Kidney capillary endothelial cell (primary cell): ENCODE results near the gene GBP6.
A peak's percentile ranks its signal among the peaks of the same experiment; 100 is the strongest.
"Not testable (repeated sequence)": the region's sequence is repeated elsewhere in the genome, so short reads cannot be mapped to it uniquely, and the experiment has no call there.

Experiments
- DNase-seq: peaks from one replicate; pipeline ENCODE4 v3.0.0-alpha.2; 2018; ENCODE audit warnings: low spot score

The GBP6 gene

DNA sequence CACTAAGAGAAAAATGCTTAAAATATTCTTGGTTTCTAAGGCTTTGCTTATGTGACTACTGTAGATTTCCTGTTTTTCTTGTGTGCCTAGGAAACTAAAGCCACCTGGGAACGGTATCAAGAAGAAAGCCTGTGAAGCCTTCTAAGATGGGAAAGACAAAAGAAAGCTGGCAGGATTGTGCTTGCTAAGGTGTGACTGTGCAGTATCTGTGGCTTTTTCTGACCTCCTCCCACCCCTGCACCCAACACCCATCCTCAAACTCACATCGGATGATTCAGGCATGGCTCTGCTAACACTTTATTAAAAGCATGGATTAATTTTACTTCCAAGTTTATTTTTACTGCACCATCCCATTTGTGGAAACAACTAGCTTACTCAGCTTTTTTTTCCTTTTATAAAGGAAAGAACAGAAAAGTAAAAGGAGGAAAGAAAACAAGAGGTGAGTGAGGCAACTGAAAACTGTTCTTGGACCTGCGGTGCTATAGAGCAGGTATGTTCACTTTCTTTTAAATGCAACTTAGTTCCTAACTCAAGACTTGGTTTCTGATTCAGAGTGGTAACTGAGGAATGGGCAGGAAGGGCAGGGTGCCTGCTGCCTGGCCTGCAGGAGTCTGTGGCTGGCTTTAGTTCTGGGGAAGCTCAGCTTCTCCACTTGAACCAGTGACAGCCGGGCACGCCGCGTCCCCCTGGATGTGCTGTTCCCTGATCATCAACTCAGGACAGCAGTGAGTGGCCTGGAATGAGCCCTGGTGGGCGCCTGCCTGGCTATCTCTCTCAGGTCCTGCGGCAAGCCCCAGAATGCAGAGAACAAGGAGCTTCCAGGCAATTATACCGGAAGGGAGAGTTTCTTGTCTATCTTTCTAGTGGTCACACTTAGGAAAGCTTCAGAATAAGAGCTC lies at the start of gene GBP6:
TSS of gene GBP6 (plus strand) at position 422 of the 899 bp plus-strand sequence. CDS start 4,493 bp downstream, outside the sequence.
- no peak for DNase-seq

DNA sequence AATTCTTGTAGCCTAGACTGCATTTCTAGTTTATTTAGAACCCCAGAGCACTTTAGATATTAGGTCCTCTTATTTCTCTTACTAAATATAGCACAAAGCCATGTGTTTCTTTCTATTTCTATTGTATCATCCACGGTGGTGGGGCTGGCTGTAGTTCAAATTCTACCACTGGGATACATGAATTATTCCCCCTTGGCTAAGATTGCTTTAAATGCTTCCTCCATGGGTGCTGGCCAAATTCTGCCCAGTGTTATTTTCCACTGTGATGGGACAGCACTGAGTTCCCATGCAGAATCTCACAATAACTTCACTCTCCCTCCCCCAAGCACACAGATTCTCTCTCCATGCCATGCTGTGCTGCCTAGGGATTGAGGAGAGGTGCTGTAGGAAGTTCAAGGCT lies 41.5 kb upstream of the GBP6 start:
- DNase-seq = no peak

GRCh38 chr1:89331890-89332289 lies 32.0 kb upstream of the GBP6 start:
- no peak for DNase-seq

- no peak for DNase-seq
Observed at GRCh38 chr1:89332461-89332860, 31.4 kb upstream of the GBP6 start.

DNA sequence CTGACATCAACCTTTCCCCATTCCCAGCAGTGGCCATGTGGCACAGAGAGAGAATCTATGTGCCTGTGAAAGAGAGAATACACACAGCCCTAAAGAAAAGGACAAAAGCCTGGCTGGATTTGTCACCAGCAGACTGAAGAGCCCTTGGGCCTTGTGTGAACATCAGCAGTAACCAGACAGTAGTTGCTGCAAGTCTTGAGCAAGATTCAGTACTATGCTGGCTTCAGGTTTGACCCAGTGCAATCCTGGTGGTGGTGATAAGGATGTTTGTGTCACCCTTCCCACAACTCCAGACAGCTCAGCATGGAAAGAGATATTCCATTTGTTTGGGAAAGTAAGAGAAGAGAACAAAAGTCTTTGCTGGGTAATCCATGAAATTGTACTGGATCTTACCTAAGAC lies 28.4 kb upstream of the GBP6 start:
- DNase-seq = no peak

- DNase-seq = no peak
Observed at GRCh38 chr1:89337903-89338302, 26.0 kb upstream of the GBP6 start.

DNA sequence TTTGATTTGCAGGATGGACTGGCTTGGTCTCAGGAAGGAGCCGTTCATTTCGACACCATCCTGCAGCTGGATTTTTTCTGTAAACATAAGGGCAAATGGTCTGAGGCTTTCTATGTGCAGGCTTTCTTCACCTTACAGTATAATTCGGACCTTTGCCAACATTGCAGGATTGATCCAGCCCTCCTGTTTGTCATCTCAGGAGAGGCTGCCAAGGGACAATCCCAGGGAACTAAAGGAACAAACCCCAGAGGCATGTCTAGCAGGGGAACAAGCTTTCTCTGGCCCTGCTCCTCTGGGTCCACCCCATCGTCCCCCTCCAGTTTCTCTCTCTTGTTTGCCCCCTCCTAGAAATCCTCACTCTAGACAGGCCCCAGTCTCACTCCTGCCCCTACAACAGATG lies 24.8 kb upstream of the GBP6 start:
- DNase-seq = no peak

GRCh38 chr1:89345479-89345878 lies 18.4 kb upstream of the GBP6 start:
- DNase-seq = not testable (repeated sequence)

GRCh38 chr1:89347296-89347695 lies 16.6 kb upstream of the GBP6 start:
- DNase-seq = no peak

DNA sequence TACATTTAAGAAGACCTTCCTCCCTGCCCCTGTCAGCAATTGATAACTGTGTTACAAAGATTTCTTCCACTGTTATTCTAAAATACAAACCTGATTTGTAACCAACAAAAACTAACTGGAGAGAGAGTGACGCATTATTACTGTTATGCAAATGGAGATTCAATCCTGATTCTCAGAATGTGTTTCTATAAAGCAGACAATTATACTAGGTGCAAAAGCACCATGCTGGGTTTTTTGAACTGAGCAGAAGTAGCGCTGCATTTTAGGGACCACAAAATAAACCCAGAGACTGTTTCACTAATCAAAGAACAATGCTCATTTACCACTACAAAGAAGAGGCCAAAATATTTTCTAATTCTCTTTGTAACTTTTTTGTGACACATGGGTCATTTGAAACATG lies 13.6 kb upstream of the GBP6 start:
- DNase-seq = no peak

DNA sequence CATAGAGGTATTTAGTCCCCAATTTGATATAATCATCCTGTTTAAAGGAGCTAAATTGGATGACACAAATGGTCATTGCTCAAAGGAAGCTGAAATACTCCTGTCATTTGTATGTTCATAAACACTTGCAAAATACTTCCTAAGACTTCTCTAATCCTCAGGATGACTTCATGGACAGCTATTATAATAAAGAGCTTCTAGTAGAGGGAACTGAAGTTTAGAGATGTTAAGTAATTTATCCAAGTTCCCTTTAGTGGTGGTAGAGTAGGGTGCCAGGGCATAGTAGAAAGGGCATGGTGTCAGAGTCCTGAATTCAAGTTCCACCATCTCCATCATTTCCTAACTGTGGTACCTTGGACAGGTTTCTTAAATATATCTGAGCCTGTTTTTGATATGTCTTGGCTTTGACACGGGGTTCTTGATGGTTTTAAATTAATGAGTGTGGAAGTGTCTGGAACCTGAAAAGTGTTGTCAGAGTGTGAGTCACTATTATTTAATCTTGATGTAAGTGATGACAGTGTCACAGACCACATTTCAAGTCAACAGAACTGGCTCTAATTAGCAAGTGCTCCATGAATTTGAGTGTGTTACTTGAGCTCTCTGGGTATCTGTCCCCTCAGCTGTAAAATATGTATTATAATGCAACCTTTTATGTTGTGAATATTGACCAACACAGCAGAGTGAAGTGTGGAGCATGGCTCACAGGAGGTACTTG lies 12.1 kb upstream of the GBP6 start:
- no peak for DNase-seq

DNA sequence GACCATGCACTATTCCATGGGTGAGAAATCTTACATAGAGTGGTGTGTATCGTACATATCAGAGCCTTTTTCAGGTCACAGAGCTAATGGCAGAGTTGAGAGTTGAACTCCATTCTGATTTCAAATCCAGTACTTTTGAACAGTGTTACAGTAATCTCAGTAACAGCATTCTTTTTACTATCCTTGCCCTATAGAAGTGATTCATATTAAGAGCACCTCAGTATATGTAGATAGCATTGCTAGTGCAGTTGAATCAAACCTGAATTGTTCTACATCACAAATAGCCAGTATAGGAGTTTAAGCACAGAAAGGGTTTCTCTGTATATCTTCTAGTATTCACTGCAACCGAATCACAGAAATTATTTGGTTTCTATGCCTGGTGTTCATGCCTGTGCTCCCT lies 11.4 kb upstream of the GBP6 start:
- no peak for DNase-seq

DNA sequence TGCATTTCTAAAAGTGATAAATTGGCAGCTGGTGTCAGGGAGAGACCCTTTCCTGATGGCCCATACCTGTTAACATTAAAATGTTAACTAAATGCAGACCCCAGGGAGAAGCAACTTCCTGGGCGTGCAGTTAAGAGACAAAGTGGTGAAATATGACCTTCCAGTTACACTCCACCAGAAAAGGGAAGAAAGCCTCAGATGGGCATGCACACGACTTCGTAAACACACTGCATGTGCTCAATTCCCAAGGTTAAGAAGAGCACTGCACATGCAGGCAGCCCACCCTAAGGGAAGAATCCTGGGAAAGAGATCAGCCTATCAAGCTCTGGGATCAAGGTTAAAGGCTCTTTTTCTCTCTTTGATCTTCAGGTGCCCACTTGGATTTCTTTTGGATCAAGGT lies 9.7 kb upstream of the GBP6 start:
- no peak for DNase-seq

GRCh38 chr1:89355056-89355455 lies 8.8 kb upstream of the GBP6 start:
- no peak for DNase-seq

DNA sequence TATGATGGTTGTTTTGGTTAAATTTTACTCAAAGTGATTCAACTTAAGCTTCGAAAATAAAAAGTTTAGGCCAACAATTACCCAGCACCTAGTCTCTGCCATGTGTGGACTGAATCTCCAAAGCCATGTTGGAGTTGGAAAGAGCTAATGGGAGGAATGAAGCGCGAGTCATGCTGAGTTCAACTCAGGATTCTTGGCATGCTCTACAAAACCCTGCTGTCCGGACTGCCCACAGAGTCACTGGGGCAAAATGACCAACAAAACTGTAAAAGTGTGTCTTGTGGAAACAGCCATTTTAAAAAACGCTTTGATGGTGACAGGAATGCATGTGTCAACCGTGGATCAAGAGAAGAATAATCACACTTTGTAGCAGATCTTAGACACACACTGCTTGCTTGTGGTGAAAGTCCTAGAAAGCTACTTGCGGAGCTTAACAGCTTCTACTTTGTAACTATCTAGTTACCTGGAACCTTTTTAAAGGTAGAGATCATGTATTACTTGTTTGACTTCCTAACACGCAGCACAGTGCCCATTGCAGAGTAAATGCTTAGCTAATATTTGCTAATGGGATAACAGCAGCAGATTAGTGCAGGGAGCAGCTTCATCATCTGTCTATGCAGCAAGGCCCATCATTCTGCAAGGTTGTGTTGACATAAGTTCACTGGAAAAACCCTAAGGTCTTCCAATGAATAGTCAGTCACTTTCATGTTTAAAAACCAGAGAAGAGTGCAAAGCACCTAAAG lies 7.0 kb upstream of the GBP6 start:
- DNase-seq = no peak

GRCh38 chr1:89358287-89358893 lies 5.5 kb upstream of the GBP6 start:
- peak; percentile 71 for DNase-seq

DNA sequence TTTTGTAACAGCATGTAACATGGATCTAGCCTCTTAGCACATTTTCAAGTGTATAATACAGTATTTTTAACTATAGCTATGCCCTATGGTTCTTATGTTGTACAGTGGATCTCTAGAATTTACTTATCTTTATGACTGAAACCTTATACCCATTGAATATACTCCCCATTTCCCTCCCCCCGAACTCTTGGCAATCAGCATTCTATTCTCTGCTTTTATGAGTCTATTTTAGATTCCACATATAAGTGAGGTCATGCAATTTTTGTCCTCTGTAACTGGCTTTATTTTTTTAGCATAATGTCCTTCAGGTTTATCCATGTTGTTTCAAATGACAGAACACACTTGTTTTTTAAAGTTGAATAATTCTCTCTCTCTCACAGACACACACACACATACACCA lies 3.1 kb upstream of the GBP6 start:
- no peak for DNase-seq

DNA sequence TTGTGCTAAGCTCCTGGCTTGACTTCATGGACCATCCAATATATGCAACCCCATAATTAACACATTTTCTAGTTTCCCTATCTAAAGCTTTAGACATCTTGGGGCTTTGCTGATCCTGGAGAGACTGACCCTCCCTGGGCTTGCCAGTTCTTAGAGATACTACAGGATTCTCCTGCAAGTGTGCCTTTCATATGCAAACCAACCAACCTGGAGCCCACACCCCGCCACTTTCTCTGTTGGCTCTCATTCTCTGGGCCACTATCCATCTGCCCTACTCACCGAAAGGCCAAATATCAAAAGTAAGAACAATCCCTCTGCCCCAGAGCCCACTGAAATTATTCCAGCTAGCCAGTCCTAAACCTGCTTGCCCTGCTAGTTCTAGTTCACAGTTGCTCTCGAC lies 2.2 kb upstream of the GBP6 start:
- no peak for DNase-seq

DNA sequence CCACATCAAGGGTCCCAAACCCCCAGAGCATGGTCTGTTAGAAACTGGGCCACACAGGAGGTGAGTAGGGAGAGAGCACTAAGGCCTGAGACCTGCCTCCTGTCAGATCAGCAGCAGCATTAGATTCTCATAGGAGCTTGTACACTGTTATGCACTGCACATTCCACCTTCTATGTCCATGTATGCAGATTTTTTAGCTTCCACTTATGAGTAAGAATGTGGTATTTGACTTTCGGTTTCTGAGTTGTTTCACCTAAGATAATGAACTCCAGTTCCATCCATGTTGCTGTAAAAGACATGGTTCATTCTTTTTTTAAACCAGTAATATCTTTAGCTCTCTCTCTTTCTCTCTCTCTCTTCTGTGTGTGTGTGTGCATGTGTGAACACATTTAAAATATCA lies 663 bp upstream of the GBP6 start:
- no peak for DNase-seq

GRCh38 chr1:89364954-89365550 lies 1.2 kb downstream of the GBP6 start:
- no peak for DNase-seq

DNA sequence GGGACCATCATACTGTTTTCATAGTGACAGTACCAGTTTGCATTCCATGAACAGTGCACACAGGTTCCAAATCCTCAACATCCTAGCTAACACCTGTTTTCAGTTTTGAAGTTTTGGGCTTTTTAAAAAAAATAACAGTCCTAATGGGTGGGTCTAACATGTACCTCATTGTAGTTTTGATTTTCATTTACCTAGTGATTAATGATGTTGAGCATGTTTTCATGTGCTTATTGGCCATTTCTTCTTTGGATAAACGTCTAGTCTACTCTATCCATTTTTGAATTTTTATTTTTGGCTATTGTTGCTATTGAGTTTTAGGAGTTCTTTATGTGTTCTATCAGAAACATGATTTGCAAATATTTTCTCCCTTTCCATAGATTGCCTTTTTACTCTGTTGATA lies 3.4 kb downstream of the GBP6 start:
- DNase-seq = no peak

DNA sequence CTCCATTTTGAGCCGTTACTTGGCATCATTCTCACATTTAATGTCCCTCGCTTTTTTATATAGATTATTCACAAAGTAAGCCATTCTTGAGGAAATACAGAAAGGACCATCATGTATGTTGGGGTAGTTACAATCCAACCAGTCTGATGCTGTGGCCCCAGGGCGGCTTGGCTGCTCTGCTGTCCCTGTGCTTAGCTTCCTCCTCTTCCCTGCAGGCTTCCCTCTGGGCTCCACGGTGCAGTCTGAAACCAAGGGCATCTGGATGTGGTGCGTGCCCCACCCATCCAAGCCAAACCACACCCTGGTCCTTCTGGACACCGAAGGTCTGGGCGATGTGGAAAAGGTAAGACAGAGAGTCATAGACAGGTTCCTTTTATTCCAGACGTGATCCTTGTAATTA lies 5.5 kb downstream of the GBP6 start:
- DNase-seq = no peak
